Measurements from ENCODE around the gene PLEKHA5. TPM values are rescaled to one million over a fixed set of nuclear protein-coding genes. Genes with fewer than 3 reads are reported as not detected.

The PLEKHA5 gene
- total and polyA plus RNA-seq, 2 of the 4 experiments (the other 2 are of a cell fraction): 5.3 to 12.2 TPM

- no peak for ATAC-seq (ENCODE audit: low read depth)
- Histone ChIP-seq H2BK5ac (ENCODE audit: low read depth, low read length, poor library complexity, severe bottlenecking) (no peak overlapping the region), H4K8ac (ENCODE audit: low read depth in 2 of 2, low read length in 2 of 2) (no peak overlapping the region), H2AK9ac (replicated peaks; ENCODE audit: low read depth, low read length, poor library complexity) (no peak overlapping the region), H3K27ac (ENCODE audit: insufficient read depth, low read length) (no peak overlapping the region), H3K4me2 (ENCODE audit: low read depth, low read length) (no peak overlapping the region), H2BK20ac (ENCODE audit: low read depth, low read length) (no peak overlapping the region), H3K23ac (ENCODE audit: low read depth, low read length) (no peak overlapping the region), H3K4me3 (ENCODE audit: insufficient read depth, low read depth, low read length) (no peak overlapping the region), H3K4me1 (ENCODE audit: control insufficient read depth, insufficient read depth, low read length) (peaks cover 3% of the 10 kb centered on the region), H3K9me3 (ENCODE audit: control insufficient read depth, insufficient read depth, low read length) (no peaks in the 10 kb centered on the region), H4K20me1 (ENCODE audit: insufficient read depth, low read length) (0 out of 2 replicates have a peak, but pooled peaks cover 4% of the 10 kb centered on the region), H2BK15ac (ENCODE audit: low read depth, low read length) (no peak overlapping the region), H3K79me1 (ENCODE audit: low read depth in 1 of 2, low read length in 2 of 2) (peaks cover 20 to 34% of the 10 kb centered on the region in 2 experiments), H3K18ac (ENCODE audit: low read depth, low read length) (no peak overlapping the region), H3K14ac (replicated peaks; ENCODE audit: low read depth, low read length) (no peak overlapping the region), H4K91ac (ENCODE audit: insufficient read depth, low read depth, low read length) (no peak overlapping the region), H3K36me3 (ENCODE audit: control insufficient read depth, insufficient read depth, low read length) (no peaks in the 10 kb centered on the region), H3K56ac (ENCODE audit: extremely low read depth, insufficient read depth, low read length) (no peak overlapping the region), H2BK120ac (ENCODE audit: low read depth, low read length) (no peak overlapping the region), H2AFZ (replicated peaks; ENCODE audit: low read length, poor library complexity) (no peak overlapping the region), H4K5ac (ENCODE audit: low read depth, low read length) (no peak overlapping the region), H2AK5ac (ENCODE audit: low read depth, low read length) (no peak overlapping the region), H3K9ac (ENCODE audit: low read depth, low read length) (no peak overlapping the region), H3K9me1 (ENCODE audit: insufficient read depth, low read length) (no peaks in the 10 kb centered on the region; the same call in 1 of the 2 replicates), H3K27me3 (ENCODE audit: control insufficient read depth, insufficient read depth, low read length) (no peaks in the 10 kb centered on the region), H3K4ac (ENCODE audit: low read depth, low read length) (no peak overlapping the region)
- DNase-seq: no peak
- BruUV-seq (replicated peaks): no TSS peak
- intact Hi-C loops (cut with micrococcal nuclease): no loop called here
- no peak for TF ChIP-seq SMC3 (IDR thresholded peaks at IDR 0.05; ENCODE audit: low read depth, low read length)
- TF ChIP-seq MAFK (IDR thresholded peaks at IDR 0.05; ENCODE audit: low read depth, low read length): no peak
- no peak for TF ChIP-seq MXI1 (IDR thresholded peaks at IDR 0.05; ENCODE audit: borderline replicate concordance, low read depth, low read length)
- TF ChIP-seq, protein P1, sequence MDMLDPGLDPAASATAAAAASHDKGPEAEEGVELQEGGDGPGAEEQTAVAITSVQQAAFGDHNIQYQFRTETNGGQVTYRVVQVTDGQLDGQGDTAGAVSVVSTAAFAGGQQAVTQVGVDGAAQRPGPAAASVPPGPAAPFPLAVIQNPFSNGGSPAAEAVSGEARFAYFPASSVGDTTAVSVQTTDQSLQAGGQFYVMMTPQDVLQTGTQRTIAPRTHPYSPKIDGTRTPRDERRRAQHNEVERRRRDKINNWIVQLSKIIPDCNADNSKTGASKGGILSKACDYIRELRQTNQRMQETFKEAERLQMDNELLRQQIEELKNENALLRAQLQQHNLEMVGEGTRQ (IDR thresholded peaks at IDR 0.05; ENCODE audit: low read depth, low read length): no peak
- no peak for TF ChIP-seq POLR2A (IDR thresholded peaks at IDR 0.05; ENCODE audit: low read depth, low read length)
- TF ChIP-seq FOS (IDR thresholded peaks at IDR 0.05; ENCODE audit: low read depth, low read length): no peak
- TF ChIP-seq CHD1 (IDR thresholded peaks at IDR 0.05; ENCODE audit: low read depth, low read length): no peak
- TF ChIP-seq RCOR1 (IDR thresholded peaks at IDR 0.05; ENCODE audit: insufficient replicate concordance, low read length): no peak
- TF ChIP-seq, protein P2, sequence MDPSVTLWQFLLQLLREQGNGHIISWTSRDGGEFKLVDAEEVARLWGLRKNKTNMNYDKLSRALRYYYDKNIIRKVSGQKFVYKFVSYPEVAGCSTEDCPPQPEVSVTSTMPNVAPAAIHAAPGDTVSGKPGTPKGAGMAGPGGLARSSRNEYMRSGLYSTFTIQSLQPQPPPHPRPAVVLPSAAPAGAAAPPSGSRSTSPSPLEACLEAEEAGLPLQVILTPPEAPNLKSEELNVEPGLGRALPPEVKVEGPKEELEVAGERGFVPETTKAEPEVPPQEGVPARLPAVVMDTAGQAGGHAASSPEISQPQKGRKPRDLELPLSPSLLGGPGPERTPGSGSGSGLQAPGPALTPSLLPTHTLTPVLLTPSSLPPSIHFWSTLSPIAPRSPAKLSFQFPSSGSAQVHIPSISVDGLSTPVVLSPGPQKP (IDR thresholded peaks at IDR 0.05; ENCODE audit: borderline replicate concordance, low read depth, low read length): no peak
- TF ChIP-seq MAZ (IDR thresholded peaks at IDR 0.05; ENCODE audit: borderline replicate concordance, low read depth, low read length): no peak
- TF ChIP-seq RFX5 (IDR thresholded peaks at IDR 0.05; ENCODE audit: low read depth, low read length): no peak
- TF ChIP-seq CEBPB (IDR thresholded peaks at IDR 0.05; ENCODE audit: low read depth, low read length): no peak
- no peak for TF ChIP-seq CTCF (conservative IDR thresholded peaks at IDR 0.05; ENCODE audit: low read depth, low read length)
- no peak for TF ChIP-seq BHLHE40 (IDR thresholded peaks at IDR 0.05; ENCODE audit: low read depth, low read length)
- TF ChIP-seq RAD21 (IDR thresholded peaks at IDR 0.05; ENCODE audit: low read length): no peak
- TF ChIP-seq NFE2L2 (IDR thresholded peaks at IDR 0.05; ENCODE audit: low read depth, low read length): no peak
- 80% methylated on average over 4 of the region's 5 CpGs; no CpG with 5 or more reads in 1 of the 2 experiments for WGBS, 2 experiments (ENCODE audit: extremely low coverage in 2 of 2, insufficient read length in 1 of 2)
- in situ Hi-C loops (cut with MboI; ENCODE audit: low sequenced_read_pairs): no loop called here
- POLR2A ChIA-PET (ENCODE audit: unreplicated experiment): interaction anchor here (0.5 kb wide), 1 partner anchor 70 kb away, joined by 3 read pairs; no protein-coding TSS in a partner anchor
- CTCF ChIA-PET: no interaction called here
- dilution Hi-C loops (cut with HindIII; ENCODE audit: low sequenced_read_pairs, unreplicated experiment): no loop called here
These were observed 36.9 kb downstream of the PLEKHA5 start for GRCh38 chr12:19166387-19166786.

Data from IMR-90 (cell line).